ENCODE results near the gene SLC29A4.

SLC29A4 gene

DNA sequence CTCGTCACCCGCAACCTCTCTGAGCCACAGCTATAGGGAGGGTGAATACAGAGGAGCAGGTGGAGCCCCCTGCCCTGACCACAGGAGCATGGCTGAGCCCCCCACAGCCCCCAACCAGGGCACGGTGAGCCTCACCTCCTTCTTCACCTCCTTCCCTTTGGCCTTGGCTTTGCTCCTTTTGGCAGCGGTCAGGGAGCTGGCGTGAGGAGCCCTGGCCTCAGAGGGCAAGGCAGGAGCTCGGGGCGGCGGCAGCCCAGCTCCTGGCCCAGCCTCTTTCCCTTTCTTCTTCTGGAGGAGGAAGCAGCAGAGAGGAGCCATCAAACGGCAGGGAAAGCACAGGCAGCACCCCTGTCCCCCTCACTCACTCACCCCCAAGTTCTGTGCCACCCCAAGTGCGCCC lies 42.2 kb downstream of the SLC29A4 start:
- no peak for DNase-seq (ENCODE audit: low spot score)

DNA sequence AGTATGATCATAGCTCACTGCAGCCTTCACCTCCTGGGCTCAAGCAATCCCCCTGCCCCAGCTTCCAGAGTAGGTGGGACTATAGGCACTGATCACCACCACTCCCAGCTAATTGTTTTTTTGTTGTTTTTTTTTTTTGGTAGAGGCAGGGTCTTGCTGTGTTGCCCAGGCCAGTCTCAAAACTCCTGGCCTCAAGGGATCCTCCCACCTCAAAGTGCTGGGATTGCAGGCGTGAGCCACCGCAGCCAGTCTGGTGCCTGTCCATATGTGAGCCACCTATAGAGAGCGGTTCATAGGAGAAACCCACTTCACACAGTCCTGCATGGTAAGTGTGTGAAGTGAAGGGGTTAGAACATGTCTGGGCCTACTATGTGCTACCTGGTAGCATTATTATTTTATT lies 47.5 kb downstream of the SLC29A4 start:
- DNase-seq (ENCODE audit: low spot score), result no peak

DNA sequence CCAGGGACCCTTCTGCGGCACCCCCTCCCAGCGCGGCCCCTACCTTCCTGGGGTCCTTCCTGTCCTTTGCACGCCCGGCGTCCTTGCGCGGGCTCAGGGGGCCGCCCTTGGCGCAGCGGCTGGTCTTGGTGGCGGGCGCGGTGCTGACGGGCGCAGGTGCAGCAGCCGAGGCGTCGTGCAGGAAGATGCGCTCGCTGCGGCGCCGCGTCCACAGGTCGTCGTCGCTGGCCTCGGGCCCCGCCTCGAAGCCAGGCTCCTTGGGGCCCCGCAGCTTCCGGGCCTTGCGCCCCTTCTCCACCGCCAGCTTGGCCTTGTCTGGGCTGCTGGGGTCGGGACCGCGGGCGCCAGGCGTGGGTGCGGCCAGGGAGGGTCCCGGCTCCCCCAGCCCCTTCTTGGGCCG lies 49.8 kb downstream of the SLC29A4 start:
- DNase-seq (ENCODE audit: low spot score), result no peak

DNA sequence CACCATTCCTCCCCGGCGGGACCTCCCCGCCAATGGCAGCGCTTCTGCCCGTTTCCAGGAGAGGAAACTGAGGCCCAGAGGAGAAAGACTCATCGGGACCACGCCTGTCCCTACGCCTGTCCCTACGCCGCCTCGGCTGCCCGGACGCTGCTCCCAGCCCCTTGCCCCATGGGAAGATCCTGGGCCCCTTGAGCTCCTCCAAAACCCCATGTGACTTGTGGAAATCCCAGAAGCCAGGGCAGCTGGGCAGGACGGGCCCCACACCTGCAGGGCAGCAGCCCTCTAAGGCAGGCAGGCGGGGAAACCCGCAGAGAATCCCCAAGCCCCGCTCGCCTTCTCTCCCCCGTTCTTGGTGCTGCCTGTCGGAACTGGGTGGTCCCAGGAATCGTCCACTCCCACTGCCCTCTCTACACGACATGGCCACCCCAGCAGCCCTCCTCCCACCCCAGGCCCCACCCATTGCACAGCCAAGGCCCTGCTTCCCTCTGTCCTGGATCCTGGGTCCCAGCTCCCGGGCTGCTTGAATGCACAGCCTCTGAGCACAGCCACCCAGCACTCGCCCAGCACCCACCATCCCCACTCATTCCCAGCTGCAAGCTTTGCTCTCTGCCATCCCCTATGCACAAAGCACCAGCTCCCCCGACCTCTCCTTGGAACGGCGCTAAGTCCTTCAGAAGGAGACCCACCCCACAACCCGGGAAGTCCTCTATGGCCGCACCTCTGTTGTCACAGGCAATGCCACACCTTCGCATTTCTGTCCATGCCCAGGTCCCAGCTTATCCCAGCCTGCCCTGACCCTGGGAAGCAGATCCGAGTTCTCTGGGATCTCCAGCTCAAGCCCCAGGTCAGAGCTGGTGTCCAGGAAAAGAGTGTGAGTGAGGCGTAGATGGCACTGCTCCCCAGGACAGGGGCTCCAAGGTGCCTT lies 50.6 kb downstream of the SLC29A4 start:
- DNase-seq (ENCODE audit: low spot score), result no peak

DNA sequence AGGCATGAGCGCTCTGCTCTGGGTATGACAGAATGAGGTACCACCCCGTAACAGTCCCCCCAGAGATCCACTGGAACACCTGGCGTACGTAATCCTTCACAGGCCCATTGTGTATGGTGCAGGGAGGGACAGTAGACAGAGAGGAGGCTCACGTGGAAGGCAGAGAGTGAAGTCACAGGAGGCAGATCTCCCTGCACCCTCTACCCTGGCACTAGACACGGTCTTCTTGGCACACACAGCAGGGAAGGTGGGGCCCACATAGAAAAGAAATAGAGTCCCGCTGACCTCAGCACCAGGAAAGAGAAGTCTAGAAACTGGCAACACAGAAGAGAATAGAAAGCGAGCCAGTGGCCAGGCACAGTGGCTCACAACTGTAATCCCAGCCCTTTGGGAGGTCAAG lies 51.9 kb downstream of the SLC29A4 start:
- no peak for DNase-seq (ENCODE audit: low spot score)

DNA sequence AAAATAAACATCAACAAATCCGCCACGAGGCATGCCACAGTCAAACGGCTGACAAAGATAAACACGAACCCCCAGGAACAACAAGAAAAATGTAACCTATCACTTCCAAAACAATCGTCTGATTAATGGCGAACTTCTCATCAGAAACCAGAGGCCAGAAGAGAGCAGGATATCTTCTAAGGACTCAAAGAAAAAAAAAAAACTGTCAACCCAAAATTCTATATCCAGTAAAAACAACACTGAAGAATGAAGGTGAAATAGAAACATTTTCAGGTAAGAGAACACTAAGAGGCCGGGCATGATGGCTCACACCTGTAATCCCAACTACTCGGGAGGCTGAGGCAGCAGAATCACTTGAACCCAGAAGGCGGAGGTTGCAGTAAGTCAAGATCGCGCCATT lies 54.3 kb downstream of the SLC29A4 start:
- DNase-seq (ENCODE audit: low spot score), result no peak

DNA sequence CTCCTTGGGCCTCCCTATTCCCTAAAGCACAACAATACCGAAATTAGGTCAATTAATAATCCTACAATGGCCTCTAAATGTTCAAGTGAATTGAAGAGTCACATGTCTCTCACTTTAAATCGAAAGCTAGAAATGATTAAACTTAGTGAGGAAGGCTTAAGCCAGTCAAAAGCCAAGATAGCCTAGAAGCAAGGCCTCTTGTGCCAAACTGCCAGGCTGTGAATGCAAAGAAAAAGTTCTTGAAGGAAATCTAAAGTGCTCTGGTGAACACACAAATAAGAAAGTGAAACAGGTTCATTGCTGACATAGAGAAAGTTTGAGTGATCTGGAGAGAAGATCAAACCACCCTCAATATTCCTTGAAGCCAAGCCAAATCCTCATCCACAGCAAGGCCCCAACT lies 57.2 kb downstream of the SLC29A4 start:
- DNase-seq (ENCODE audit: low spot score), result no peak

DNA sequence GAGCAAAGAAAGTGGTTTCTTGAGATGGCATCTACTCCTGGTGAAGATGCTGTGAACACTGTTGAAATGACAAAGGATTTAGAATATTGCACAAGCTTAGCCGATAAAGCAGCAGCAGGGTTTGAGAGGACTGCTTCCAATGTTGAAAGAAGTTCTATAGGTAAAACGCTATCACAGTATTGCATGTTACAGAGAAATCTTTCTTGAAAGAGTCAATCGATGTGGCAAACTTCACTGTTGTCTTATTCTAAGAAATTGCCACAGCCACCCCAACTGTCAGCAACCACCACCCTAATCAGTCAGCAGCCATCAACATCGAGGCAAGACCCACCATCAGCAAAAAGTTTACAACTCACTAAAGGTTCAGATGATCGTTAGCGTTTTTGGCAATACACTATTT lies 59.9 kb downstream of the SLC29A4 start:
- DNase-seq (ENCODE audit: low spot score), result no peak

DNA sequence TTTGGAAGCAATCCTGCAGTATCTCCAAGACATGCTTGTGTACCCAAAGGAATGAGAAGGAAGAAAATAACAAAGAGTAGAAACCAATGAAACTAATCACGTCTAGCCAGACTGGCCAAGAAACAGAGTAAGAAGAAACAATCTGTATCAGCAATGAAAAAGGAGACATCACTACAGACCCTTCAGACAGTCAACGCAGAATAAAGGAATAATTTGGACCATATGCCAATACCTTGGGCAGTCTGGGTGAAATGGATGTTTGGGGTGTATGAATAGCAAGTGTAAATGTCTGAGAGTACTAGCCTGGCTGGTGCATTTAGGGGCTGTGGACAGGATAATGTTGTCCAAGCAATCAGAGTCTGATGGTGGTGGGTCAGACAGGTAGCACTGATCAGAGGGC lies 61.1 kb downstream of the SLC29A4 start:
- DNase-seq (ENCODE audit: low spot score), result no peak

DNA sequence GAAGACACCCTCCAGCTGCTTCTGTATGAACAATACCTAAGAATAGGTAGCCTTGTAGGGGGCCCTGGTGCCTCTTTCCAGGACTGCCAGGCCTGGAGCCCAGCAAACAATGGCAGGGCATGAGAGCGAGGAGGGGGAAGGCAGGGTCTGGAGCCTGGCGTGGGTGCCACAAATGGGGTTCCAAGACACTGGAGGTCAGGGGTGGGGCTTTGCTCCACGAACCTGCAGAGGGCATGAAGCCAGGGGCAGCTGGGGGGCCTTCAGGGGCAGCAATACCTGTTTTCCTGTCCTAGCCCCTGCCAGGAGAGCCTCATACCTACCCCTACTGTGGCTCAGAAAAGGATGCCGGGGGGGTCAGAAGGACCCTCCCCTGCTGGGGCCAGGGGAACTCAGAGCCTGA lies 61.6 kb downstream of the SLC29A4 start:
- DNase-seq (ENCODE audit: low spot score), result no peak

DNA sequence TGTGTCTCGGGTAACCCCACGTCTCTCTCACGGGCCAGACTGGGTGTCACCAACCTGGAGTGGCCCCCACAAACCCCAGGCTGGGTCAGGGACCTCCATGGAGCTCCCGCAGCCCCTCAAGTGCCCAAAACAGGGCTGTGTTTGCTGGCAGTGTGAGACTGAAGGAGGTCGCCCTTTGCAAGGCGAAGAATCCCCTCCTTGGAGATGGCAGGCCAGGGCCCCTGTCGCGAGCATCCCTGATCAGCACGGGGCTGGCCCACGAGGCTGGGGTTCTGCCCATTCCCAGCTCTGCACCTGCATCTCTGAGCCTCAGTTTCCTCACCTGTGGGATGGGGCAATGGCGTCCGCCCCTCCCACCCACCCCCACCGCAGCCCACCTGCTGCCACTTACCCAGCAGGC lies 62.4 kb downstream of the SLC29A4 start:
- no peak for DNase-seq (ENCODE audit: low spot score)

DNA sequence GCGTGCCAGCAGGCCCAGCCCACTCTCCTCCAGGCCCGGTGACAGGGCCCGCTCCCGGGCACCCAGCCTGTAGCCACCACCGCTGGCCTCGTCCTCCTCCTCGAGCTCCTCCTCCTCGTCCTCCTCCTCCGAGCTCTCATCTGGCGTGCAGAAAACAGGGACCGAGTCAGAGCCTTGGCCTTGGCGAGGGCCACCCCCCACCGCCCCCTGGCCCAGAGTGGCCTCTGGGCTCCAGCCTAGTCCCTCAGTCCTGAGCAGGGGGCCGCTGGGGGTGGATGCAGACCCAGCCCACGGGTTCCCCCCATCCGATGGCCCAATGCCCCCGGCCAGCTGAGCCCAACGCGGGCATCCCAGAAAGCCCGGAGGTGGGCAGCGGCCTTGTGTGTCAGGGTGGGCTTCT lies 62.9 kb downstream of the SLC29A4 start:
- DNase-seq (ENCODE audit: low spot score), result no peak

DNA sequence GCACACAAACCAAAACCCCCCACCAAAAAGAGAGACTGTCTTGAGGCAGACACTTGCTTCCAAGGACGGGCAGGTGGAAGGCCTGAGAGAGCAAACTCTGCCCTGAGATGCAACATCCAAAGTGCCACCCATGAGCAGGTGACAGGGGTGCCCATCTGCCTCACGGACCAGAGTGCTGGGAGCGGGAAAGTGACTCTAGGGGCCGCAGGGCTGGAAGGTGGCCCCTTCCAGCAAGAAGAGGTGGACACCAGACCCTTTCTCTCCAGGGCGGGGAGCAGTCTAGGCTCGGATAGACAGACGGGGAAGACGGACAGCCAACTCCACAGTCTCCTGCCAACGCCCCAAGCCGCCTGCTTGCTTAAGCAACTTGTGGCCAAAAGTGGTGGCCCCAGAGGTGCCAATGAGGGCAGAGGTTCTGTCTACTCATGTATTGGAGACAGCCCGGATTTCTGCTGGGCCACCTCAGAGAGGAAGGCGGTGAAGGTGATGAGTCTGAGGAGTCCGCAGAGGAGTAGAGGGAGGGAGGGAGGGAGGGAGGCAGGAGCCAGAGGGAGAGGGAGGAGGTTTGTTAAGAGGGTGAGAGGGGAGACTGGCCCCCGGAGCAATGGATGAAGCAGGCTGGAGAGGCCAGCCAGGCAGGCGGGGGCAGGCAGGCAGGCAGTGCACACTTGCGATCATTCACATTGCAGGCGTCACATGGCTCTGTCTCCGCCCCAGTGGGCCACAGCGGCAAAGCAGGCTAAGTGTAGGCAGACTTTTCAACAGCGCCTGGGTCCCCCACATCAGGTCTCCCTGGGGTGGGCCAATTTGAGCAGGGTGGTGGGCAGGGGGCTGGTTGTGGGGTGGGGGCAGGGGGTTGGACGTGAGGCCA lies 65.6 kb downstream of the SLC29A4 start:
- DNase-seq (ENCODE audit: low spot score), result no peak

DNA sequence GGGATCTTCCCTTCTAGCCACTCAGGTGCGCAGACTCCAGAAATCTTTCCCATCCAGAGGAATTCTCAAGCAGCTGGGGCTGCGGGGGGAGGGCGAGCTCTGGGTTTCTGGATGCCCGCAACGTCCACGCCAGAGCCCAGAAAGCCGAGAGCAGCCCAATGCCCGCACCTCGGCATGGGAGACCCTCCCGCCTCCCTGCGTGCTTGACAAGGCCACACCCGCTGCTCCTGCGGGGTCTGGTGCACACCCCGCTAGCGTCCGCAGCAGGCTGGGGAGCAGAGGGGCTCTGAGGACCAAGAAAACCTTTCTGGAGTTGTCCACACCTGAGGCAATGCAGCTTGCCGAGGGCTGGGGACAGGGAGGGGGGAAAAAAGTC lies 66.2 kb downstream of the SLC29A4 start:
- DNase-seq (ENCODE audit: low spot score), result no peak

DNA sequence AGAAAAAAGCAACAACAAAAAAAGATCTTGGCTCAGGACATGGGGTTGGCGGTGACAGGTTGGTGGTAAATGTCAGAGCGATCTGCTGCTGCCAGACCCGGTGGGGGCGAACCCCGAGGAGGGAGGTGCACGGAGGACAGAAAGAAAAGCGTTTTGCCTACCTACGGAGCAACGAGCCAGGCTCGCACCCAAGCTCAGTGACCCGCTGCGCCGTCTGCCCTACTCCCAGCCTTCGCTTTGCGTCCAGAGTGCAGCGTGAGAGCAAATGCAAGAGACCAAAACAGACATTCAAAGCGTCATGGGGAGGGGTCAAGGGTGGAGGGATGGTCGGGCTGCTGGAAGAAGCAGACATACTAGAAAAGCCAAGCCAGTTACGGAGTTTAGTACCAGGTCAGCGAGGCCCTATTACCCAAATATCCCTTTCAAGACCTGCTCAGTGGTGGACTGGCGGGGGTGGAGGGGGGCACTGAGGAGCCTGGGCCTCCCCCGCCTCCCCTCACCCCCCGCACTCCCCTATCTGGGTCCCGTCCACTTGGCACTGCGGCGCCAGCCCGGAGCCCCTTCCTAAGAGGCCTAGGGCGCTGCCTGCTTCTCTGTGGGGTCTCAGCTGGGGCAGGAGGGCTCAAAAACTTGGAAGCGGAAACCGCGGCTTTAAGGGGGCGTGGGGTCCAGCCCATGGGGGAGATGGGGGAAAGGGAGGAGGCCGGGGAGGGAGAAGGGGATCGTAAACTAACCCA lies 66.9 kb downstream of the SLC29A4 start:
- DNase-seq (ENCODE audit: low spot score), result no peak

DNA sequence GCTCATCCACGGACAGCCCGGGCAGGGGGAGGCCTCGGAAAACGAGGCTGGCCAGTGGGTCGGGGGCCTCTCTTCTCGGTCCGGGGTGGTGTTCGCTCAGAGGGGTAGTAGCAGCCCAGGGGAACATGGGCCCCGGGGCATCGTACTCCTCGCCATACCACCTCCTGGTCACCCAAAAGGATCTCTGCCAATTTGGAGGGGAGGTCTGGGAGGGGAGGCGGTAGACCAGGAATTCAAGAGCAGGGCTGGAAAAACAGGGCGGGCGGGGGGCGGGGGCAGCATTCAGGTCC lies 67.4 kb downstream of the SLC29A4 start:
- no peak for DNase-seq (ENCODE audit: low spot score)

DNA sequence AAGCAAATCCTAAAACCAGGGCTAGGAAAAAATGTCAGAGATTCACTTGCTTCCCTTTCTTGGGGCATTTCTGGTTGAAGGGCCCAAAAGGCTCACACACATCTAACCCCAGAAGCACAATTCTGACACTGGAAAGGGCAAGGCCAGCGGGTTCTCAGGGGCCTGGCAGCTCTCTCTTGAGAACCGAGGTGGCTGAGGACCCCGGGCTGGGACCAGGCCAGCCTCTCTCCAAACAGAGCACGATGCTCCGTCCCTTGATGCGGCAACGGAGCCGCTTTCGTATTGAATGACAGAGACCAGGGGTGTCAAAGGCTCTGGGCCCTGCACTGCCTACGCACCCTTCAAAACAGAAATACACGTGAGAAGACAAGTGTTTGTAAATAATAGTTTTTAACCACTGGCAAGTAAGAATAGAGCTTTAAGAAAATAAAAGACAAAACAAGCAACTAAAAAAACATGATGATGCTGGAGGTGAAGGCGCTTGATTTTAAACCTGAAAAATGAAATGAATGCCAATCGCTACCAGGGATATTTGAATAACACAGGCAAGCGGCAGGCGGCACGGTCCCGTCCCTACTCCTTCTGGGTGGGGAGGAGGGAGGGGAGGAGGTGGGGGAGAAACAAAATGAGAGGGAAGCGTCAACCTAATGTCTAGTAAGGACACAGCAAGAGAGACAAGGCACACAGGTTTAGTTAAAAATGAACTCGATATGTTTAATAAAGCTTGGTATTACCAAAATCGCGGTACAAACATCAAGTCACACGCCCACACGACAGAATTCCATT lies 68.0 kb downstream of the SLC29A4 start:
- no peak for DNase-seq (ENCODE audit: low spot score)

DNA sequence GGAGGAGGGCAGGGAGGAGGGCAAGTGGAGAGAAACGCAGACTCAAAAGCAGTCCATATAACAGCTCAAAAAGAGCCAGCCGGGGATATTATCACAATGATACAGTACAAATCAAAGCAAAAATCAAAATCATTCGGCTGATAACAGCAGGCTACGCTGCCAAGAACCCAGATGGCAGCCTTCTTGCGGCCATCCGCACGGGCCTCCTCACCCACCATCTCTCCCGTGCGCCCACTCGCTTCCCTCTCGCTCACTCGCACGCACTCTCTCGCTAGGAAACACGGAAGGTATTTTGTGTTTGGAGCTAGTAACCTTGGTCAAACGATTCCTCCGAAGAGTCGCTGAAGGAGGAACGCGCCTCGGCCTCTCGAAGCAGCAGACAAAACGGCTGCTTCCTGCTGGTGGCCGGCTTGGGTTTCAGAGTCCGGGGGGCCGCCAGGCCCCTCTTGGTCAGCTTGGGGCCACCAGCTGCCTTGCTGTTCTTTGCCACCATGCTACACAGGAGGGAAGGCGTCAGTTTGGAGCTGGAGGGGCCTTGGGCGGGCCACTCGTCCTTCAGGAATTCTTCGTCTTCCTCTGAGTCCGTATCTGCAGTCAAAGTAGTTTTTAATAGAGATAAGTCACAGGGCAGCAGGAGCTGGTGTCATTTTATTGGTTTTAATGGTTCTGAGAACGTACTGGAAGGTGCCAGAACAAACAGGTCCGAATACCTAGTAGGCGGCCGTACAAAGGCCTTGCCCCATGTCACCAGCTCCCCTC lies 68.9 kb downstream of the SLC29A4 start:
- no peak for DNase-seq (ENCODE audit: low spot score)

DNA sequence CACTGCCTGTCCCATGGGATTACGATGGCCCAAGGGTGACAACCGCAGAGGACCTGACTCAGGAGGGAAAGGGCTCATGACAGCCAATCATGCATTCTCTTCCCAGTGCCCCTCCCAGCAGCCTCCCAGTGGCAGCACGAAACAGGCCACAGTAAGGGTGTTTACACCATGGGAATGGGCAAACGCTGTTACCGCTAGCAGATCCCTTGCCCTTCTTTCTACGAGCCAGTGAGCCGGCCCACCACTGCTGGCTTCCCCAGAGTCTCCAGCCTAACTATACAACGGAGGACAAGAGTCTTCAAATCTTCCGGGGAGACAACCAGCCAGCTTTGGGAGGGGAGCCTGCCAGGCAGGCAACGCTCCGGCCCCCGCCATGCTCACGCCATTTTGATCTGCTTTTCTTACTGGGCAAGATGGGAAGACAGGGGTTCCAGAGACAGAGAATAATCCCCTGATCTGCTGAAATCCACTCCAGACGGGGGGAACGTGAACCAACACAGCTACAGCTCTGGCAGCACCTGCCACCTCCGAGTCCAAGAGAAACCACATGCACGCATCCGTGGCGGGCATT lies 69.8 kb downstream of the SLC29A4 start:
- DNase-seq (ENCODE audit: low spot score), result no peak

DNA sequence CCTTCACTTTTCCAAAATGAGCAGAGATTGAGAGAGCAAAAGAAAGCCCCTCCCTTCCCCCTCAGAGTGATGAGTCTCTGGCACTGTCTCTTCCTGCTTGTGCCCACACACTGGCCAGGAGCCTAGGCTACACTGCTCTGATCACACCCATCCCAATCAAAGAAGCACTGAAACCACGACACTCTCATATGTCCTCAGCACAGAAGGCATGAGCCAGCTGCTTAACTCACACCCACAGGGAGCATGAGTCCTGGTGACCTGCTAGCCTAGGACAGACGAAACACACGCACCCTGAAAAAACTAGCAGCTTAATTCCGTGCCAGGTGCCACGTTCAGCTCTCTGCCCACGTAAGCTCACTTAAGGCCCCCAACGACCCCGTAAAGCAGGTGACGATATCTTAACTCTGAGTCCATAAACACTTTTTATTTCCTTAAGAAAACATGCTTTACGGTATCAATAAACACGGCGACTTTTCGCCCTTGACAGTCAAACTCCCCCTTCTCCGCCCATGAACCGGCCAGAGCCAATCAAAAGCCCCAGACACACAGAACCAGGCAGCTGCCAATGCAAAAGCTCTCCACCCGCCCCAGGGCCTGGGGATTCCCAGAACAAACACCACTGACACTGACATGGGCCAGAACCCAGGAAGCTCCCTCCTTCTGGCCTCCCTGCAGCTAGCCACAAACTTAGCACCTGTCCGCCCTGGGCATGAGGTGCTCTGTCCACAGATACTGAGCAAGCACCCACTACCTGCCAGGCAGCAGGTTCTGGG lies 71.9 kb downstream of the SLC29A4 start:
- no peak for DNase-seq (ENCODE audit: low spot score)

Measured in LoVo (cell line).